Measurements from ENCODE around the gene KCND2. TPM values are rescaled to one million over a fixed set of nuclear protein-coding genes. Genes with fewer than 3 reads are reported as not detected.
"Not testable (repeated sequence)": the region's sequence is repeated elsewhere in the genome, so short reads cannot be mapped to it uniquely, and the experiment has no call there.

KCND2 gene
- total RNA-seq, 1 experiment from 2014 or later, result not detected

DNA sequence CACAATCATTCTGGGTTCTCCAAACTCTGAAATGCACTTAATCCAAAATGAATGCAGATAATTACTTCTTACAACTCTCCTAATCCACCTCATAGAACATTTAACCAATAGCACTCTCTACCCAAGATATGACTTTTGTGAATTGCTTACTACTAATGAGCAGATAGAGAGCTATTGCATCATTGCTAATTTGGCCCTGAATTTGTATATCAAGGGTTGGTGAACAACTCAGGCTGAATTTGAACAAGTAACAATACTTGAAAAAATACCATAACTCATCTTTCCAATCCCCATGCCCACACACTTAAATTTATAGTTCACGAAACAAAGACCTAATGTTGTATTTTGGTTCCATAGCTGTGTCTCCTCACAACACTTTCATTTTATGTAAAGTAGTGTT lies 339.0 kb downstream of the KCND2 start:
- in situ Hi-C loops (cut with HindIII; ENCODE audit: low pct_unique_long_range_greater_than_20kb, low sequenced_read_pairs), result no loop called here
- no peak for DNase-seq (ENCODE audit: low read depth)

- in situ Hi-C loops (cut with HindIII; ENCODE audit: low pct_unique_long_range_greater_than_20kb, low sequenced_read_pairs), result no loop called here
- no peak for DNase-seq (ENCODE audit: low read depth)
Measured at GRCh38 chr7:120615703-120616102, 342.7 kb downstream of the KCND2 start.

- no peak for DNase-seq (ENCODE audit: low read depth)
- in situ Hi-C loops (cut with HindIII; ENCODE audit: low pct_unique_long_range_greater_than_20kb, low sequenced_read_pairs), result no loop called here
Measured at GRCh38 chr7:120617275-120617674, 344.3 kb downstream of the KCND2 start.

DNA sequence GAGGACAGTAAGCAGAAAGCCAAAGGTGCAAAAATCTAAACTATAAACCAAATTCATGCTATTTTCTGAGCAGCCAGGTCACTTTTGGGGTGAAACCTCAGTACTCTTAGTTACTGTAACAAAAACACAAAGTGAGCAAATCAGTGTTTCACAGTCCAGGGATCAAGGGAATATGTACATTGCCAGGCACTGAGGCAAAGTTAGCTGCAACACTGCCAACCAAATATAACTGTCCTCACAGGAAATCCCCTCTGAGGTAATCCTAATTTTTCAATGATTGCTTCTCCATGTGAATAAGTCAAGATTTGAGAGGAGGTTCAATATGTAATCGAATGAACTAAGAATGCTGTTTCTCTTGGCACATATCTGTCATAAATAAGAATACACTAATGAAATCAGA lies 355.3 kb downstream of the KCND2 start:
- DNase-seq (ENCODE audit: low read depth), result no peak
- in situ Hi-C loops (cut with HindIII; ENCODE audit: low pct_unique_long_range_greater_than_20kb, low sequenced_read_pairs), result no loop called here

DNA sequence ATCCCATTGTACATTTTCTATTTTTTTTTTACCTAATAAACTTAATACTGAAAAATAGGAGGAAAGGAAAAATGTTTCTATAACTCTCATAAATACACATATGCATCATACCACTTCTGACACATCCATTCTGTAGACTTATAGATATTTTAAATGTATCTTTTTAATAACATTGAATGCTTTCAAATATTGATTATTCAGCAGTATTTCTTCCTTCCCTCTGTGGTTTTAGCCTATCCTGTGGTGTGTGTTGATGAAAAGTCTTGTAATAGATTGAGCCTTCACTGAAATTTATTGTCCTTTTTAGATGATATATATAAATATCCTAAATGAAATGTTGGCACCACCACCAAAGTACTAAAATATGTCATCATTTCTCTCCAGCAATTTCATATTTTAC lies 366.9 kb downstream of the KCND2 start:
- in situ Hi-C loops (cut with HindIII; ENCODE audit: low pct_unique_long_range_greater_than_20kb, low sequenced_read_pairs), result no loop called here
- no peak for DNase-seq (ENCODE audit: low read depth)

DNA sequence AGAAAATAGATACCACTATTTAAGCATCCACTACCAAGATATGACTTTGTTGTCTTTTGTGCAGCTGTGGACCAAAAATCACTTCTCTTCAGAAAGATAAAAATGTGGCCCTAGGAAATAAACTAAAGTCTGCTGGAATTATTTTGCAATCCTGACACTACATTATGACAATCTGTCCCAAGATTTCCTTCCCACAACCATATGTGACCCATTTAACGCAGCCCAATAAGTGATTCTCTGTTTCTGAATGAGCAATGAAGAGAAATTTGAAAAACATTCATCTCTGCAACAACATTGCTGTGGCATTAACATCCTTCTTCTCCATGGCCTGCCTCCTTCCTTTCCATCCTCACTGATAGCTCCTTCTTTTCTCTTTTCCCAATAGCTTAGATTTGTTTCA lies 373.0 kb downstream of the KCND2 start:
- no peak for DNase-seq (ENCODE audit: low read depth)
- in situ Hi-C loops (cut with HindIII; ENCODE audit: low pct_unique_long_range_greater_than_20kb, low sequenced_read_pairs), result no loop called here

DNA sequence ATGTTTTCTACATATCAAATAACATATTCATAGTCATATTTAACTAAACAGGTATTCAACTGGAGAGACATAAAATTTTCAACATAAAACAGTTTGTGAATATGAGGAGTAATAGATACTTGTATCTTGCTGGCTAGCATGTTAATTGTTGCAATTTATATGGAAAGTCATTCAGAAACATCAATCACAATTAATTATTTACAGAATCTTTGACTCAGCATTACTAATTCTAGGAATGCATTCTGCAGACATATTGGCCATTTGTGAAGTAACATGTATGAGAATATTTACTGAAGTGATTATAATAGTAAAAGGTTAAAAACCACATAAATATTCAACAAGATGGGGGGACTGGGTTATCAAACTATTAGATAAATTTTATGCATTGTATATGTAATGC lies 381.3 kb downstream of the KCND2 start:
- in situ Hi-C loops (cut with HindIII; ENCODE audit: low pct_unique_long_range_greater_than_20kb, low sequenced_read_pairs), result no loop called here
- no peak for DNase-seq (ENCODE audit: low read depth)

- in situ Hi-C loops (cut with HindIII; ENCODE audit: low pct_unique_long_range_greater_than_20kb, low sequenced_read_pairs), result no loop called here
- DNase-seq (ENCODE audit: low read depth), result no peak
Measured at GRCh38 chr7:120658516-120658915, 385.5 kb downstream of the KCND2 start.

- in situ Hi-C loops (cut with HindIII; ENCODE audit: low pct_unique_long_range_greater_than_20kb, low sequenced_read_pairs), result no loop called here
- no peak for DNase-seq (ENCODE audit: low read depth)
Measured at GRCh38 chr7:120662291-120662690, 389.3 kb downstream of the KCND2 start.

GRCh38 chr7:120665068-120665467 lies 392.1 kb downstream of the KCND2 start:
- DNase-seq (ENCODE audit: low read depth), result no peak
- in situ Hi-C loops (cut with HindIII; ENCODE audit: low pct_unique_long_range_greater_than_20kb, low sequenced_read_pairs), result no loop called here

- in situ Hi-C loops (cut with HindIII; ENCODE audit: low pct_unique_long_range_greater_than_20kb, low sequenced_read_pairs), result no loop called here
- no peak for DNase-seq (ENCODE audit: low read depth)
Measured at GRCh38 chr7:120675076-120675475, 402.1 kb downstream of the KCND2 start.

DNA sequence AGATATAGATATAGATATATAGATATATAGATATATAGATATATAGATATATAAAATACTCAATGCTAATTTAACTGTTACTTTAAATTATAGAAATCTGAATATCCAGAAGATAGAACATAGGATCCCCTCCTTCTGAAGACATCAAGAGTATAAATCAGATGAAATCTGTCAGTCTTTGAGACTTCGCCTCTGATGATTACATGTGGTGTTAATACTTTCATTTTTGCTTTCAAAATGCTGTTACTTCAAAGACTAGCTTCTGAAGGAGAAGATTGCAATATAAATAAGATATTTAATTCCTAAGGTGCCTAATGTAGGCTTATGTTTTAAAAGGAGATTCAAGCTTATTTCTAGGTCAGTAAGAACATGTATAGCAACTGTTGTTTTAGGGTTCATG lies 404.6 kb downstream of the KCND2 start:
- in situ Hi-C loops (cut with HindIII; ENCODE audit: low pct_unique_long_range_greater_than_20kb, low sequenced_read_pairs), result no loop called here
- no peak for DNase-seq (ENCODE audit: low read depth)

DNA sequence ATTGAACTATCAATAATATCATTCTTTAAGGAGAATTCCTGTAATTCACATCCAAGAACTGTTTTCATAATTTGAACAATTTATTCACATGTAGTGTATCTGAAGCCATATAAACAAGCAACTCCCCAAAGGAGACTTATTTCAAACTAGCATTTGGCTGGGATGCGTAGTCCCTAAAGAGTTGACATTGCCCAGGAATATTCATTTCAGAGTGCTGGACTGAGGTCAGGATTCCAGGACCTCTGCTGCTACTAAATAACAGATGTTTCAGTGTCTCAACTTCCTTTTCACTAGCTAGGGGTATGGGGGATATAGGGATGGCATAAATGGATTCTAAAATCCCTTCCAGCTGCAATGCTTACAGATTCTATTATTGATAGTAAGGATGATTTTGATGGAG lies 408.0 kb downstream of the KCND2 start:
- in situ Hi-C loops (cut with HindIII; ENCODE audit: low pct_unique_long_range_greater_than_20kb, low sequenced_read_pairs), result no loop called here
- no peak for DNase-seq (ENCODE audit: low read depth)

GRCh38 chr7:120684463-120684862 lies 411.5 kb downstream of the KCND2 start:
- DNase-seq (ENCODE audit: low read depth), result no peak
- in situ Hi-C loops (cut with HindIII; ENCODE audit: low pct_unique_long_range_greater_than_20kb, low sequenced_read_pairs), result no loop called here

DNA sequence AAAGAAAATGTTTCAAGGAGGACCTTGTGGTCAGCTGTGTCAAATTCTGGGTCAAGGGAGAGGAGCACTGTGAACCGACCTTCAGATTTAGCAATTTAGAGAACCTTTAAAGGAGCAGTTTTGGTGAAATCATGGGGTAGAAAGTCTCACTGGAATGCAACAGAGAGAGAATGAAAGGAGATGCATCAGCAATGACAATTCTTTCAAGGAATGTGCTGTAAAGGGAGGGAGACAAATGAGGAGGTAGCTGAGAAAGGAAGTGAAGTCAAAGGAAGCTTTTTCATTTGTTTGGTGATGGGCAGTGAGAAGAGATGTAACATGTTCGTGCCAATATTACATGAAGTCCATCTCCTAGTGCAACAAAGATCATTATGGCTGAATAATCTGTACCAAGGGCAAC lies 418.9 kb downstream of the KCND2 start:
- DNase-seq (ENCODE audit: low read depth), result no peak
- in situ Hi-C loops (cut with HindIII; ENCODE audit: low pct_unique_long_range_greater_than_20kb, low sequenced_read_pairs), result no loop called here

- in situ Hi-C loops (cut with HindIII; ENCODE audit: low pct_unique_long_range_greater_than_20kb, low sequenced_read_pairs), result no loop called here
- DNase-seq (ENCODE audit: low read depth), result no peak
Measured at GRCh38 chr7:120695848-120696247, 422.9 kb downstream of the KCND2 start.

- in situ Hi-C loops (cut with HindIII; ENCODE audit: low pct_unique_long_range_greater_than_20kb, low sequenced_read_pairs), result no loop called here
- no peak for DNase-seq (ENCODE audit: low read depth)
Measured at GRCh38 chr7:120700796-120701195, 427.8 kb downstream of the KCND2 start.

- in situ Hi-C loops (cut with HindIII; ENCODE audit: low pct_unique_long_range_greater_than_20kb, low sequenced_read_pairs); DNase-seq (ENCODE audit: low read depth): not testable (repeated sequence)
Measured at GRCh38 chr7:120702408-120702807, 429.4 kb downstream of the KCND2 start.

- DNase-seq (ENCODE audit: low read depth), result no peak
- in situ Hi-C loops (cut with HindIII; ENCODE audit: low pct_unique_long_range_greater_than_20kb, low sequenced_read_pairs), result no loop called here
Measured at GRCh38 chr7:120703585-120704240, 430.7 kb downstream of the KCND2 start.

DNA sequence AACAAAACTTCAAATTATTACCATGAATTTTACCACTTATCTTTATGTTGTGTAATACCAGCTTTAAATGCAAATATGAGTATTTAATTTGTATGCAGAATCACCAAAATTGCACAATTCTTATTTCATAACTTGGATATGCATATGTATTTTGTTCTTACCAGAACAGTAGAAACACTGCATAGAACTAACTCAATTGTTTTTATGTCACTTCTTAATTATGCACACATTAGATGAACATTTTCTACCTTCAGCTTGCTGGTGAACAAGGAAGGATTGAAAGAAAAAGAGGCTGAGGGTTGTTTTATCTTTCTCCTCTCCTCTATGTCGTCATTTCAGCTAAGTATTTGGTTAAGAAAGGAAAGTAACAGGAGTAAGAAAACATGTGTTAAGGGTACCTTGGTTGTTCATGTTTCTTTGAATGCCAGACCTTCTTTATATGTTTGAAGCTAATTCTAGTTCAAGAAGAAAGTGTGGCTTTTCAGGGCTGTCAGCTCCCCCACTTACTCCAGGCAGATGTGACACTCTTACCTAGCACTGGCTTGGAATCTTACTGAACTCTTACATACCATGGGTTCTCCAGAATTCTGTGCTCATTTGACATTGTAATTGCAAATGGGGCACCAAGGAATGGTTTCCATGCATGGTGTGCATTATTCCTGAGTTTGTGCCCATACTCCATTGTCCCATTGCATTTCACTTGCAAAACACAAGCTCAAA lies 436.4 kb downstream of the KCND2 start:
- no peak for DNase-seq (ENCODE audit: low read depth)
- in situ Hi-C loops (cut with HindIII; ENCODE audit: low pct_unique_long_range_greater_than_20kb, low sequenced_read_pairs), result no loop called here
